ENCODE results near the gene BTN3A1. TPM values are rescaled to one million over a fixed set of nuclear protein-coding genes. Genes with fewer than 3 reads are reported as not detected.
"Not testable (repeated sequence)": the region's sequence is repeated elsewhere in the genome, so short reads cannot be mapped to it uniquely, and the experiment has no call there.

Gene BTN3A1
- 10 to 100 TPM in 7 of 8 experiments, 1 to 10 TPM in 1; 3.3 to 40.3 (median 15.4) TPM for total RNA-seq

- WGBS, 10 experiments, result 0 to 16% (median 2%) methylated on average over 1 to 9 of the region's 9 CpGs
- in situ Hi-C loops (cut with MboI; ENCODE audit: low pct_unique_long_range_greater_than_20kb in 2 of 9, low sequenced_read_pairs in 9 of 9, unreplicated experiment in 9 of 9), result no loop called here
- Histone ChIP-seq H3K27ac (peak within 1 kb of the TSS; percentile 77), H3K4me3 (peak within 1 kb of the TSS; percentile 54 to 97 (median 67)), H3K4me1 (replicated peaks in 1 of 2) (peaks cover 5 to 6% of the 10 kb centered on the region in 2 donors)
- ATAC-seq (replicated peaks in 6 of 8), result peak; percentile 96 to 98 (median 98)
These were observed at the start of gene BTN3A1 for GRCh38 chr6:26401987-26402658. Gene BTN3A1 (plus strand): TSS chr6:26402275. CDS start chr6:26405564, 3,289 bp downstream.

- WGBS, 10 experiments, result 83 to 100% (median 93%) methylated on average over 1 to 7 of the region's 7 CpGs; no CpG with 5 or more reads in 2 of the 10 experiments
- peaks cover 2 to 5% of the 10 kb centered on the region in 2 donors for H3K4me1 ChIP-seq (replicated peaks in 1 of 2)
- H3K27ac ChIP-seq, result no peak overlapping the region
- ATAC-seq (replicated peaks in 6 of 8), result no peak
- in situ Hi-C loops (cut with MboI; ENCODE audit: low pct_unique_long_range_greater_than_20kb in 2 of 9, low sequenced_read_pairs in 9 of 9, unreplicated experiment in 9 of 9), result no loop called here
- H3K4me3 ChIP-seq, result no peak overlapping the region
These were observed 49.8 kb upstream of the BTN3A1 start for GRCh38 chr6:26352315-26352714.

GRCh38 chr6:26354162-26354561 lies 47.9 kb upstream of the BTN3A1 start:
- no peak overlapping the region for H3K27ac ChIP-seq
- H3K4me1 ChIP-seq (replicated peaks in 1 of 2), result peaks cover 2 to 5% of the 10 kb centered on the region in 2 donors
- in situ Hi-C loops (cut with MboI; ENCODE audit: low pct_unique_long_range_greater_than_20kb in 2 of 9, low sequenced_read_pairs in 9 of 9, unreplicated experiment in 9 of 9), result no loop called here
- ATAC-seq (replicated peaks in 6 of 8), result no peak
- 44 to 100% (median 86%) methylated on average over 1 to 3 of the region's 3 CpGs; no CpG with 5 or more reads in 3 of the 10 experiments for WGBS, 10 experiments
- H3K4me3 ChIP-seq, result no peak overlapping the region

- Histone ChIP-seq H3K4me1 (replicated peaks in 1 of 2) (peaks cover 2% of the 10 kb centered on the region in 2 donors), H3K4me3 (no peak overlapping the region), H3K27ac (no peak overlapping the region)
- in situ Hi-C loops (cut with MboI; ENCODE audit: low pct_unique_long_range_greater_than_20kb in 2 of 9, low sequenced_read_pairs in 9 of 9, unreplicated experiment in 9 of 9), result no loop called here
- no peak for ATAC-seq (replicated peaks in 6 of 8)
These were observed 46.7 kb upstream of the BTN3A1 start for GRCh38 chr6:26355366-26355765.

GRCh38 chr6:26357543-26357942 lies 44.5 kb upstream of the BTN3A1 start:
- in situ Hi-C loops (cut with MboI; ENCODE audit: low pct_unique_long_range_greater_than_20kb in 2 of 9, low sequenced_read_pairs in 9 of 9, unreplicated experiment in 9 of 9); H3K27ac ChIP-seq; ATAC-seq (replicated peaks in 6 of 8); H3K4me1 ChIP-seq (replicated peaks in 1 of 2); H3K4me3 ChIP-seq: not testable (repeated sequence)
- WGBS, 10 experiments, result 80 to 100% (median 93%) methylated on average over 1 to 11 of the region's 14 CpGs; no CpG with 5 or more reads in 3 of the 10 experiments

GRCh38 chr6:26358511-26358981 lies 43.5 kb upstream of the BTN3A1 start:
- ATAC-seq (replicated peaks in 6 of 8), result no peak
- Histone ChIP-seq H3K4me3 (no peak overlapping the region), H3K27ac (no peak overlapping the region), H3K4me1 (replicated peaks in 1 of 2) (no peaks in the 10 kb centered on the region)
- WGBS, 10 experiments, result 56 to 100% (median 89%) methylated on average over 1 to 6 of the region's 7 CpGs
- in situ Hi-C loops (cut with MboI; ENCODE audit: low pct_unique_long_range_greater_than_20kb in 2 of 9, low sequenced_read_pairs in 9 of 9, unreplicated experiment in 9 of 9), result no loop called here

GRCh38 chr6:26359765-26360164 lies 42.3 kb upstream of the BTN3A1 start:
- 52 to 100% (median 97%) methylated on average over 1 to 5 of the region's 5 CpGs; no CpG with 5 or more reads in 1 of the 10 experiments for WGBS, 10 experiments

GRCh38 chr6:26360451-26361416 lies 41.3 kb upstream of the BTN3A1 start:
- no peak for ATAC-seq (replicated peaks in 6 of 8)
- in situ Hi-C loops (cut with MboI; ENCODE audit: low pct_unique_long_range_greater_than_20kb in 2 of 9, low sequenced_read_pairs in 9 of 9, unreplicated experiment in 9 of 9), result no loop called here
- WGBS, 10 experiments, result 53 to 97% (median 91%) methylated on average over 2 to 13 of the region's 14 CpGs; no CpG with 5 or more reads in 2 of the 10 experiments
- Histone ChIP-seq H3K4me3 (no peak overlapping the region), H3K27ac (no peak overlapping the region), H3K4me1 (replicated peaks in 1 of 2) (peaks cover 4% of the 10 kb centered on the region in 2 donors)

More at GRCh38 chr6:26359765-26360164, 42.3 kb upstream of the BTN3A1 start:
- Histone ChIP-seq H3K27ac (no peak overlapping the region), H3K4me3 (no peak overlapping the region), H3K4me1 (replicated peaks in 1 of 2) (peaks cover 3 to 4% of the 10 kb centered on the region in 2 donors)
- in situ Hi-C loops (cut with MboI; ENCODE audit: low pct_unique_long_range_greater_than_20kb in 2 of 9, low sequenced_read_pairs in 9 of 9, unreplicated experiment in 9 of 9), result no loop called here
- no peak for ATAC-seq (replicated peaks in 6 of 8)

- Histone ChIP-seq H3K4me3 (no peak overlapping the region), H3K4me1 (replicated peaks in 1 of 2) (peaks cover 4% of the 10 kb centered on the region in 2 donors), H3K27ac (no peak overlapping the region)
- in situ Hi-C loops (cut with MboI; ENCODE audit: low pct_unique_long_range_greater_than_20kb in 2 of 9, low sequenced_read_pairs in 9 of 9, unreplicated experiment in 9 of 9), result no loop called here
- ATAC-seq (replicated peaks in 6 of 8), result no peak
- 80 to 100% (median 92%) methylated on average over 1 to 4 of the region's 5 CpGs; no CpG with 5 or more reads in 1 of the 10 experiments for WGBS, 10 experiments
These were observed 40.5 kb upstream of the BTN3A1 start for GRCh38 chr6:26361544-26361943.

GRCh38 chr6:26362093-26362835 lies 39.8 kb upstream of the BTN3A1 start:
- H3K4me1 ChIP-seq (replicated peaks in 1 of 2), result peaks cover 4% of the 10 kb centered on the region in 2 donors
- no peak for ATAC-seq (replicated peaks in 6 of 8)
- 57 to 100% (median 82%) methylated on average over 1 to 8 of the region's 9 CpGs for WGBS, 10 experiments
- H3K4me3 ChIP-seq, result no peak overlapping the region
- no peak overlapping the region for H3K27ac ChIP-seq
- in situ Hi-C loops (cut with MboI; ENCODE audit: low pct_unique_long_range_greater_than_20kb in 2 of 9, low sequenced_read_pairs in 9 of 9, unreplicated experiment in 9 of 9), result no loop called here

- in situ Hi-C loops (cut with MboI; ENCODE audit: low pct_unique_long_range_greater_than_20kb in 2 of 9, low sequenced_read_pairs in 9 of 9, unreplicated experiment in 9 of 9), result no loop called here
- no peak for ATAC-seq (replicated peaks in 6 of 8)
- 40 to 100% (median 95%) methylated on average over 1 to 3 of the region's 3 CpGs; no CpG with 5 or more reads in 1 of the 10 experiments for WGBS, 10 experiments
- no peak overlapping the region for H3K4me3 ChIP-seq
- peaks cover 4% of the 10 kb centered on the region in 2 donors for H3K4me1 ChIP-seq (replicated peaks in 1 of 2)
- H3K27ac ChIP-seq, result no peak overlapping the region
These were observed 39.2 kb upstream of the BTN3A1 start for GRCh38 chr6:26362836-26363220.

GRCh38 chr6:26363882-26364701 lies 38.0 kb upstream of the BTN3A1 start:
- H3K4me3 ChIP-seq, result peak overlapping the region in 3 of 5 donors; percentile 50 to 82 (median 54)
- no peak for ATAC-seq (replicated peaks in 6 of 8)

More at GRCh38 chr6:26363882-26364701, 38.0 kb upstream of the BTN3A1 start:
- in situ Hi-C loops (cut with MboI; ENCODE audit: low pct_unique_long_range_greater_than_20kb in 2 of 9, low sequenced_read_pairs in 9 of 9, unreplicated experiment in 9 of 9), result no loop called here
- Histone ChIP-seq H3K4me1 (replicated peaks in 1 of 2) (peaks cover 4% of the 10 kb centered on the region in 2 donors), H3K27ac (peak overlapping the region in 1 of 2 donors; percentile 25)
- WGBS, 10 experiments, result 18 to 93% (median 56%) methylated on average over 1 to 5 of the region's 6 CpGs; no CpG with 5 or more reads in 1 of the 10 experiments

Data from motor neuron (in vitro differentiated cells).